CD8-positive, alpha-beta memory T cell (primary cell): Measurements from ENCODE around the gene SLCO2A1. TPM values are rescaled to one million over a fixed set of nuclear protein-coding genes. Genes with fewer than 3 reads are reported as not detected.

Source experiments
- CTCF ChIA-PET: fragments of 350-600 bp; sonication (Branson Sonifier 250); formaldehyde crosslinking; loops from one replicate; lab custom pipeline; 2021; ENCODE audit warnings: antibody characterized with exemption; lab: Charles Lee
- POLR2A ChIA-PET: fragments of 350-600 bp; sonication (Branson Sonifier 250); formaldehyde crosslinking; loops from one replicate; lab custom pipeline; 2021; ENCODE audit warnings: antibody characterized with exemption; lab: Charles Lee
- DNase-seq, 5 donors: peaks; one replicate each; pipeline versions ENCODE4 v3.0.0 to v3.0.0-alpha.2; 2020 to 2022; ENCODE audit warnings: mixed read lengths in 1 of 5
- H3K27ac ChIP-seq: one replicate; pipeline ENCODE4 v1.7.0; 2013; ENCODE audit warnings: low read depth, mild to moderate bottlenecking, low read length, moderate library complexity
- H3K27me3 ChIP-seq: 2 replicates; pipeline ENCODE4 v1.7.0; 2013; ENCODE audit warnings: low read length, mild to moderate bottlenecking; ENCODE audit not compliant: insufficient read depth, poor library complexity, severe bottlenecking
- H3K36me3 ChIP-seq: 2 replicates; pipeline ENCODE4 v1.7.0; 2013; ENCODE audit warnings: mild to moderate bottlenecking, low read length, moderate library complexity; ENCODE audit not compliant: insufficient read depth
- H3K4me1 ChIP-seq: 2 replicates; pipeline ENCODE4 v1.7.0; 2013; ENCODE audit warnings: mild to moderate bottlenecking, low read length, moderate library complexity; ENCODE audit not compliant: insufficient read depth
- H3K4me3 ChIP-seq: 2 replicates; pipeline ENCODE4 v1.7.0; 2013; ENCODE audit warnings: mild to moderate bottlenecking, low read length
- H3K9me3 ChIP-seq: 2 replicates; pipeline ENCODE4 v1.7.0; 2013; ENCODE audit warnings: mild to moderate bottlenecking, low read length
- H3K27ac Mint-ChIP-seq, 8 donors: one replicate each; pipeline ENCODE4 v1.8.0; 2020 to 2021; ENCODE audit warnings: mixed read lengths in 8 of 8, mild to moderate bottlenecking in 6 of 8, inconsistent platforms in 3 of 8, moderate library complexity in 3 of 8
- H3K27me3 Mint-ChIP-seq, 2 donors: one replicate each; pipeline ENCODE4 v1.8.0; 2020 to 2021; ENCODE audit warnings: mixed read lengths in 2 of 2, mild to moderate bottlenecking in 1 of 2, moderate library complexity in 1 of 2
- H3K36me3 Mint-ChIP-seq, 3 donors: one replicate each; pipeline ENCODE4 v1.8.0; 2020 to 2021; ENCODE audit warnings: mixed read lengths in 3 of 3, inconsistent platforms in 1 of 3, mild to moderate bottlenecking in 1 of 3
- H3K4me1 Mint-ChIP-seq, 3 donors: one replicate each; pipeline ENCODE4 v1.8.0; 2020 to 2021; ENCODE audit warnings: mixed read lengths in 3 of 3, inconsistent platforms in 1 of 3, mild to moderate bottlenecking in 1 of 3
- H3K4me3 Mint-ChIP-seq, 7 donors: one replicate each; pipeline ENCODE4 v1.8.0; 2020 to 2021; ENCODE audit warnings: mixed read lengths in 7 of 7, mild to moderate bottlenecking in 6 of 7, moderate library complexity in 4 of 7, inconsistent platforms in 2 of 7
- H3K9me3 Mint-ChIP-seq, 5 donors: one replicate each; pipeline ENCODE4 v1.8.0; 2020 to 2022; ENCODE audit warnings: mixed read lengths in 5 of 5, mild to moderate bottlenecking in 3 of 5, moderate library complexity in 2 of 5, inconsistent platforms in 1 of 5
- polyA plus RNA-seq: library from polyadenylated mRNA; unstranded; fragments of 300-500 nt; fragmentation: Illumina TruSeq; gene quantifications from one replicate; pipeline ENCODE4 v1.2.3, GENCODE V29; 2021
- total RNA-seq, 2 experiments: library from RNA; stranded (reverse); gene quantifications; one replicate each; pipeline ENCODE4 v1.2.3, GENCODE V29; 2021

The SLCO2A1 gene
- total and polyA plus RNA-seq, 3 experiments from 2014 or later, result not detected

DNA sequence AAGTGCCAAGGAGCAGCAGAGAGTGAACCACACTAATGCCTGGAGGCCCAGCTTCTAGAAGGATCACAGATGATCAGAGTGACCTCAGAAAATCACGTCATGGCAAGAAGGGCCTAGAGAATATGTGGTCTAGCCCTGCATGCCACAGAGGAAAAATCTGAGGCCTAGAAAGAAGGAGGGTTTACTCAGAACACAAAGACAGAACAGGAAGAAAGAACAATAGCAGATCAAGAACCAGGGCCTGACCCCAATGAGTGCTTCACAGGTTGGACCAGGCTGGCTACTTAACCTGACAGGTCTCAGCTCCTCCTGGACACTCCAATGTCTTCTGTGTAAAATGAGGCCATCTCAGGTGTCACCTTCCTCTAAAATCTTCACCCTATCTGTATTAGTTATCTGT is 148.2 kb downstream of the SLCO2A1 start:
- Histone ChIP-seq H3K9me3 (no peaks in the 10 kb centered on the region), H3K27ac (no peak overlapping the region), H3K36me3 (no peaks in the 10 kb centered on the region), H3K27me3 (no peaks in the 10 kb centered on the region), H3K4me1 (peaks cover 18% of the 10 kb centered on the region), H3K4me3 (no peak overlapping the region)
- CTCF ChIA-PET, result interaction anchor here (1.4 kb wide), 1 partner anchor 10 kb away, joined by 3 read pairs; no protein-coding TSS in a partner anchor
- Mint-ChIP-seq H3K9me3 (peaks cover 12 to 27% (median 18%) of the 10 kb centered on the region in 5 donors), H3K4me3 (no peak overlapping the region), H3K27me3 (peaks cover 8 to 20% of the 10 kb centered on the region in 2 donors), H3K36me3 (peaks cover 0 to 19% (median 1%) of the 10 kb centered on the region in 3 donors), H3K4me1 (peaks cover 18 to 26% (median 25%) of the 10 kb centered on the region in 3 donors), H3K27ac (peak overlapping the region in 4 of 8 donors; percentile 75 to 98 (median 92))
- POLR2A ChIA-PET, result no interaction called here
- DNase-seq, result no peak

GRCh38 chr3:133880886-133881455 is 148.8 kb downstream of the SLCO2A1 start:
- H3K36me3 Mint-ChIP-seq, result peaks cover 0 to 19% (median 1%) of the 10 kb centered on the region in 3 donors

GRCh38 chr3:133880287-133880686 is 149.4 kb downstream of the SLCO2A1 start:
- no peak overlapping the region for H3K4me3 ChIP-seq
- DNase-seq, result peak in 1 of 5 donors; percentile 10
- peaks cover 4 to 18% of the 10 kb centered on the region in 2 donors for H3K27me3 Mint-ChIP-seq
- peaks cover 0 to 19% (median 1%) of the 10 kb centered on the region in 3 donors for H3K36me3 Mint-ChIP-seq
- H3K27me3 ChIP-seq, result no peaks in the 10 kb centered on the region
- POLR2A ChIA-PET, result no interaction called here
- peaks cover 15 to 27% (median 20%) of the 10 kb centered on the region in 5 donors for H3K9me3 Mint-ChIP-seq
- peak overlapping the region in 4 of 8 donors; percentile 26 to 98 (median 86) for H3K27ac Mint-ChIP-seq
- H3K4me1 Mint-ChIP-seq, result peaks cover 18 to 26% (median 25%) of the 10 kb centered on the region in 3 donors
- H3K36me3 ChIP-seq, result no peaks in the 10 kb centered on the region
- CTCF ChIA-PET, result no interaction called here
- peaks cover 18% of the 10 kb centered on the region for H3K4me1 ChIP-seq
- H3K9me3 ChIP-seq, result no peaks in the 10 kb centered on the region
- peak overlapping the region in 1 of 7 donors; percentile 59 for H3K4me3 Mint-ChIP-seq
- H3K27ac ChIP-seq, result no peak overlapping the region

More at GRCh38 chr3:133880886-133881455, 148.8 kb downstream of the SLCO2A1 start:
- Histone ChIP-seq H3K4me3 (no peak overlapping the region), H3K27ac (no peak overlapping the region), H3K9me3 (no peaks in the 10 kb centered on the region), H3K4me1 (peaks cover 18% of the 10 kb centered on the region), H3K27me3 (no peaks in the 10 kb centered on the region), H3K36me3 (no peaks in the 10 kb centered on the region)
- Mint-ChIP-seq H3K4me1 (peaks cover 18 to 26% (median 25%) of the 10 kb centered on the region in 3 donors), H3K4me3 (peak overlapping the region in 1 of 7 donors; percentile 59), H3K27ac (peak overlapping the region in 3 of 8 donors; percentile 75 to 98 (median 96)), H3K9me3 (peaks cover 15 to 27% (median 20%) of the 10 kb centered on the region in 5 donors), H3K27me3 (peaks cover 7 to 20% of the 10 kb centered on the region in 2 donors)
- CTCF ChIA-PET, result interaction anchor here (1.4 kb wide), 1 partner anchor 10 kb away, joined by 3 read pairs; no protein-coding TSS in a partner anchor
- DNase-seq, result no peak
- POLR2A ChIA-PET, result no interaction called here

GRCh38 chr3:133878518-133878917 is 151.2 kb downstream of the SLCO2A1 start:
- POLR2A ChIA-PET, result no interaction called here

More at GRCh38 chr3:133878518-133878917, 151.2 kb downstream of the SLCO2A1 start:
- Histone ChIP-seq H3K27ac (no peak overlapping the region), H3K36me3 (no peaks in the 10 kb centered on the region), H3K4me1 (peaks cover 18% of the 10 kb centered on the region), H3K27me3 (no peaks in the 10 kb centered on the region), H3K9me3 (no peaks in the 10 kb centered on the region), H3K4me3 (no peak overlapping the region)
- CTCF ChIA-PET, result no interaction called here
- DNase-seq, result no peak
- peaks cover 13 to 27% (median 20%) of the 10 kb centered on the region in 5 donors for H3K9me3 Mint-ChIP-seq
- peak overlapping the region in 2 of 8 donors; percentile 19 to 38 for H3K27ac Mint-ChIP-seq
- H3K4me3 Mint-ChIP-seq, result no peak overlapping the region
- peaks cover 3 to 12% of the 10 kb centered on the region in 2 donors for H3K27me3 Mint-ChIP-seq
- peaks cover 18 to 26% (median 25%) of the 10 kb centered on the region in 3 donors for H3K4me1 Mint-ChIP-seq
- H3K36me3 Mint-ChIP-seq, result peaks cover 0 to 19% (median 1%) of the 10 kb centered on the region in 3 donors

Other genes with a start within 250 kb of the SLCO2A1 start
- 100 to 1,000 TPM; 128 to 129 TPM for gene SRPRB, start 224.1 kb downstream of the SLCO2A1 start, total RNA-seq
- 60.0 TPM for gene SRPRB, start 224.1 kb downstream of the SLCO2A1 start, polyA plus RNA-seq
- under 1 TPM; 0.24 to 0.73 TPM for gene RAB6B, start 134.0 kb downstream of the SLCO2A1 start, total RNA-seq
- 1.7 TPM for gene RAB6B, start 134.0 kb downstream of the SLCO2A1 start, polyA plus RNA-seq
- gene RYK, start 220.9 kb upstream of the SLCO2A1 start, total RNA-seq, result 10 to 100 TPM; 23.0 to 26.1 TPM
- gene RYK, start 220.9 kb upstream of the SLCO2A1 start, polyA plus RNA-seq, result 13.3 TPM